GM18873 (cell line): ENCODE data around the gene SEC22C.
A peak's percentile ranks its signal among the peaks of the same experiment; 100 is the strongest.
"Not testable (repeated sequence)": the region's sequence is repeated elsewhere in the genome, so short reads cannot be mapped to it uniquely, and the experiment has no call there.

Experiments used
- ATAC-seq: cut with Tn5 transposase; IDR thresholded peaks from one replicate; pipeline ENCODE4 v1.9.1; 2021; ENCODE audit warnings: mild to moderate bottlenecking, moderate library complexity, moderate number of reproducible peaks; ENCODE audit not compliant: unreplicated experiment, low FRiP score

Gene SEC22C, protein sequence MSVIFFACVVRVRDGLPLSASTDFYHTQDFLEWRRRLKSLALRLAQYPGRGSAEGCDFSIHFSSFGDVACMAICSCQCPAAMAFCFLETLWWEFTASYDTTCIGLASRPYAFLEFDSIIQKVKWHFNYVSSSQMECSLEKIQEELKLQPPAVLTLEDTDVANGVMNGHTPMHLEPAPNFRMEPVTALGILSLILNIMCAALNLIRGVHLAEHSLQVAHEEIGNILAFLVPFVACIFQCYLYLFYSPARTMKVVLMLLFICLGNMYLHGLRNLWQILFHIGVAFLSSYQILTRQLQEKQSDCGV

DNA sequence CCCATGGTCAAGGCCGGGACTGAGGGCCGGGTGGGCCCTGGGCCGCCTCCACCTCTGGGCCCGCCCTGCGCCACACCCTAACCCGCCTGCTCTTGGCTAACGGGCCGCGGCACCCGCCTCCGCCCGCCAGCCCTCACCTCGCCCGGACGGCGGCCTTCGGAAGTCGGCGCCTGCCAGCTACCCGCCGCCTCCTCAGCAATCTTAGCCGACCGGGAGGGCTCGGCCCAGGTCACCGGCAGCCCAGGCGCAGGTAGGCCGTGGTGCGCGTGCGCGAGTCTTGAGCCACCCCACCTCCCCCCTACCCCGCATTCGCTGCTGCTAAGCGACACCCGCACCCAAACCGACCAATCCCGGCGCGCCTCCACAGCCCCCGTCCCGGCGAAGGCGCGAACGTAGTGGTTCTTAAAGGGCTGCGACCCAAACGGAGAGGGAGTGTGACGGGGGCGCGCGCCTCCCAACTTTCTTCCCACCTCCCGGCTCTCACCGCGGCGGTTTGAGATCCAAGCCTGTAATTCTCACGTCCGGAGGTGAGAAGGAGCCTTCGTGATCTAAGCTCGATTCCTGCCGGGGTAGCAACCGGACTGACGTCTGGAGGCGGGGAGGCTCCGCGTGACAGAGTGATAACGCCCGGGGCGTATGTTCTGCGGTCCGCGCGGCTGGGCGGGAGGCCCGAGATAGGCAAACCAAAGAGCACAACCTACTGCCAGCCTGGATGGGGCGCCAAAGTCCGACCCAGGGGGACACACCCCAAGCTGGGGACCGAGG lies at the start of gene SEC22C:
SEC22C (minus strand) TSS at position 259 of the 765 bp plus-strand sequence. CDS start 12,921 bp downstream, outside the sequence.
- peak; percentile 78 for ATAC-seq

DNA sequence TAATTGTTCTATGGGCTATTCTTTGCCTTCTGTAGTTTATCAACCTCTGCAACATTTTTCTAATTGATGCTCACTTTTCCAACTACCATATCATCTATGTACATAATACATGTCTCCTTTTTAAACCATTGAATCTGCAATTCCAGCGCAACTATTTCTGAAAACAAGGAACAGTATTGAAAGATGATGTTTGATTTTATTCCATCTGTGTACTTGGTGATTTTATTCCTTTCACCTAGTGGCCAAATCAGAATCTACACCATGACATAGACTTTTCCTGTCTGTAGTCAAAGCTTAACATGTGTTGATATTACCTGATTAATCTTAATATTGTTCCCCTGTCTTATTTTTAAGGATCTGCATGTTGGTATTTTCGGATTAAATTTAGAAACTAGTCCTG lies 31.7 kb upstream of the SEC22C start:
- ATAC-seq: no peak

DNA sequence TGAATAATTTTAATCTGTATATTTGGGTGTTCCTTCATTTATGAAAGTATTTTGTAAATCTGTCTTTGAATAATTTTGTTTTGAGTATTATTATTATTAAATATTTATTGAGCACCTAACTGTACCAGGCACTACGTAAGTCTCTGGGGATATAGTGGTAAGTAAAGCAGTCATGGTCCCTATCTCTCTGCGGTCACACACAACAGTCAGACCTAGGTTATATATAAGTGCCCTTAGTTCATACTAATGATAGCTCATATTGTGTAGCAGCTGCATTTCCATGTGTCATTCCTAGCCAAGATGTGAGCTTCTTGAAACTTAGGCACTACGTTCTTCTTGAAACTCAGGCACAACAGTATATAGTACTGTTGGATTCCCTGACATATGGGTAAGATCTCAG lies 31.2 kb upstream of the SEC22C start:
- ATAC-seq: peak; percentile 70

DNA sequence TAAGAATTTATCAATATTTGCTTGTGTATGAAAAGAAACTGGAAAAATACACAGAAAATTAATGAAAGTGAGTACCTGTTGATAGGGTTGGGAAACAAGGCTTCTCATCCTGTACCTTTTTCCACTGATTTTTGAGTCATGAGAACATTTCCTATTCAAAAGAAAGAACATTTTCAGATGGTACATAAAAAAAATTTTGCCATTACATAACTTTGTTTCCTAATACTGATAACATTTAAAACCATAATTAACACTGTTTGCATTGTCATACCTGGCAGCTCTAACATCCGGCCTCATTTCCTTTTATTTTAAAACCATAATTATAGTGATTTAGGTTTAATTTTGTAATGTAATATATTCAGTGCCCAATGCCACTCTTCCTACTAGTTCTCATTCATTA lies 30.4 kb upstream of the SEC22C start:
- ATAC-seq: no peak

- ATAC-seq: no peak
Measured at GRCh38 chr3:42610976-42611375, 29.2 kb upstream of the SEC22C start.

DNA sequence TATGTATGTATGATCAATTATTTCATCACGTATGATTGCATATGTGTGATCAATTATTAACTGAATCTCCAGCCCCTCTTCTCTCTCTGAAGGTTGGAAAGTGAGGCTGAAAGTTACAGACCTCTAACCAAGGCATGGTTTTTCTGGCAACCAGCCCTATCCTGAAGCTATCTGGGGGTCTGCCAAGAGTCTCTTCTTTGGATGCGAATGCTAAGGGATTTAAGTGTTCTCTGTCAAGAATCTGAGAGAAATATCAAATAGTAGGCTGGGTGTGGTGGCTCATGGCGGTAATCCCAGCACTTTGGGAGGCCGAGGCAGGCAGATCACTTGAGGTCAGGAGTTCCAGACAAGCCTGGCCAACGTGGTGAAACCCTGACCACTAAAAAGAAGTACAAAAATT lies 26.8 kb upstream of the SEC22C start:
- no peak for ATAC-seq

DNA sequence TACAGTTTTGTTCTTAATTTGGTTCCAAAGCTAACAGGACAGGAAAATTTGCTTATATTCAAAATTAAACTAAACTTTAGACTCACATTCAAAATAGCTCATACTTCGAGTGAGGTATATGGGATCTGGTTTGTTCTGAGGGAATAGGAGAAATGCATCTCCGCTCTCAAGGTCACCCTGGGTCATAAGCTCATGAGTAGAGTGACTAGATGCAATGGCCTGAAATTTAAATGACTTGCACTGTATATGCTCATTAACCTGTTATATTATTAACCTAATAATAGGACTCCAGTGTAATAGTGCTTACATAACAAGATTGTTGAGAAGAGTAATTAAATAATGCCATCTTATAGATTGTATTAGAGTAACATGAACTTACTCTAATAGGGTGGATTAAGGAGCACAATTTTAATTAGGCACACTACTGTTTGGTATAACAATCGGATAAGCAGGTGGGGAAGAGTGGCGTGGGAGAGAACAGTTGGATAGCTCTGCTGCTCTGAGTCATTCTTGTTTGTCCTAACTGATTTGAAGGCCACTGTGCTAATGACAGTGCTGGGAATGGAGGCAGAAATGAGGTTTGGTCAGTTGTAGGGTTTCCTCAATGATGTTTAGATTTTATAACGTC lies 23.9 kb upstream of the SEC22C start:
- no peak for ATAC-seq

- no peak for ATAC-seq
Measured at GRCh38 chr3:42602961-42603360, 21.2 kb upstream of the SEC22C start.

DNA sequence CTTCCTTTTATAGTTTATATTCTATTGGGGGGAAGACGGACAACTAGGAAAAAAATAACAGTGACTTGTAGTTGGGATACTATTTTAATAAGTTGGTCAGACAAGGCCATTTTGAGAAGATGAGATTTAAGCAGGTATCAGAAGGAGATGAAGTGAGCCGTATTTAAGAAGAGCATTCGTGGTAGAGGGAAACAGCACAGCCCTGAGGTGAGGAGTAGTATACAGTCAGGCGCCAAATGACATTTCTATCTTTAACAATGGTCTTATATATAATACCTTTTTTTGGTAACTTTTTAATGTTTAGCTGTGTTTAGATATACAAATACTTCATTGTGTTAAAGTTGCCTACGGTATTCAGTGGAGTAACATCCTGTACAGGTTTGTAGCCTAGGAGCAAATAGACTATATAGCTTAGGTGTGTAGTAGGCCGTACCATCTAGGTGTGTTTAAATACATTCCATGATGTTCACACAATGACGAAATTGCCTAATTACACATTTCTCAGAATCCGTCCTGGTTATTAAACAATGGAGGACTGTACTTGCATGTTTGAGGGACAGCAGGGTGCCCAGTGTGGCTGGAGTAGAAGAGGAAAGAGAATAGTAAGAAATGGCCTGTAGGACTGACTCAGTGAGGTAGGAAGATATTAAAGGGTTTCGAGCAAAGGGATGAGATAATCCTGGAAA lies 20.3 kb upstream of the SEC22C start:
- ATAC-seq: no peak

DNA sequence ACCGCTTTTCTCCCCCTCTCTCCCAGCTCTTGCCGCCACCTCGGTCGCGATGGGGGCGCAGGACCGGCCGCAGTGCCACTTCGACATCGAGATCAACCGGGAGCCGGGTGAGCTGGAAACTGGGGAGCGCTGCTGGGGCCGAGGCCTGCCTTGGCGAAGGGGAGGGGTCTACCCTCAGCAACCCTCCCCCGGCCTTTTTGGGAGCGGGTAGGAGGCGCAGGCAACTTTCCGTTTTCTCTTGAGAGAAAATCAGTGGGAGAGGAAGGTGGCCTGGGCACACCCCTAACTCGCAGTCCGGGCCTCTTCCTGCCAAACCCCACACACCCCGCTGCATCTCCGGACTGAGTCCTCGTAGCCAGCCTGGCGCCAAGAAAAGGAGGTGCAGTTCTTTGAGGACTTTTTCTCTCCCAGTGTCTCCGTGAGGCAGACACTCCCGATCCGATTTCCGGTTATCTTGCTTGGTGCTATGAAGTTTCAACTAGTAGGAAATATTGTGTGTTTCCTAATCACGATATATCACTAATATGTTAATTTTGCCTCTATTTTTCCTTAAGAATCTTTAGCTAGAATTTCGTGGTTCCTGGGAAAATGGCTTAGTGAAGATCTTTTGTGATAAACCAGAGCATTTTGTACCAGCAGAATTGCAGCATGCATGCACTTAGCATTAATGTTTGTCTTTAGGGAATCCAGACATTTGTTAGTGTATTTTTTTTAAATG lies 19.4 kb upstream of the SEC22C start:
- ATAC-seq: peak; percentile 13

GRCh38 chr3:42600111-42600957 lies 18.6 kb upstream of the SEC22C start, which contains the start of gene NKTR:
TSS of gene NKTR (plus strand) at chr3:42600686. CDS start at chr3:42601007, 321 bp downstream.
- ATAC-seq: peak; percentile 76

- ATAC-seq: not testable (repeated sequence)
Measured at GRCh38 chr3:42597098-42597497, 15.3 kb upstream of the SEC22C start.

- no peak for ATAC-seq
Measured at GRCh38 chr3:42595682-42596081, 13.9 kb upstream of the SEC22C start.

DNA sequence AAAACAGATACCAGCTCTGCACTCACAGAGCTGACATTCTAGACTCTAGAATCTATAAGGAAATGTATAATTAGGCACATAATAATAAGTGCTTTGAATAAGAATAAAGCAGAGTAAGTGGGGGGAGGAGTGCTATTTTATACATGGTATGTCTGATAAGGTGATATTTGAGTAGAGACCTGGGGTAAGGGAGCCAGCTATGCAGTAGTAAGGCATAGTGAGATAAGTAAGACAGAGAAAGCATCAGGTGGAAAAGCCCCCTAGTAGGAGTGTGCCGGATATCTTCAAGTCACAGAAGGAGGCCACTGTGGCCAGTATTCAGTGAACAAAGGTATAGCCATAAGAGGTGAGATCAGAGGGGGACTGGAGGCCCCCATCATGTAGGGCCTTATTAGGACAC lies 11.9 kb upstream of the SEC22C start:
- no peak for ATAC-seq

GRCh38 chr3:42591811-42592210 lies 10.0 kb upstream of the SEC22C start:
- no peak for ATAC-seq

DNA sequence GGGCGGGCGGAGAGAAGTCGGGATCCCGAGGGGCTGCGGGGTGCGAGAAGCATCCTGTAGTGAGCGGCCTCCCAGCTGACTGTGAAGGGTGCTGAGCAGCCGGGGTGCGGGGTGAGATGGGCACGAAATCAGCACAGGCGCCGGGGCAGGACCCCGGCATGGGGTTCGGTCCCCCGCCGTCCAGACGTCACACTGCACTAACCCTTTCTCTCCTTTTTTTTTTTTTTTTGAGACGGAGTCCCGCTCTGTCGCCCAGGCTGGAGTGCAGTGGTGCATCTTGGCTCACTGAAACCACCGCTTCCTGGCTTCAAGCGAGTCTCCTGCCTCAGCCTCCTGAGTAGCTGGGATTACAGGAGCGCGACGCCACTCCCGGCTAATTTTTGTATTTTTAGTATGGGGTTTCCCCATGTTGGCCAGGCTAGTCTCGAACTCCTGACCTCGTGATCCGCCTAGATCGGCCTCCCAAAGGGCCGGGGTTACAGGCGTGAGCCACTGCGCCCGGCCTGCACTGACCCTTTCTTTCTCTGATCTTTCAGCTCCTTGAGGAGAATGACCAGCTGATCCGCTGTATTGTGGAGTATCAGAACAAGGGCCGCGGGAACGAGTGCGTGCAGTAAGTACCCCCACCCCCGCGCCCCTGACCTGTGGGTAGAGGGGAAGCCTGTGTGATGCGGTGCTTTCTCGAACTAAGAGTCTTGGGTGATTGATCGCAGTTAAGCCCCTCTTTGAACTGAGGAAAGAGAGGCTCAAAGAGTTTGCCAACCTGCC lies 9.4 kb upstream of the SEC22C start:
- ATAC-seq: no peak

DNA sequence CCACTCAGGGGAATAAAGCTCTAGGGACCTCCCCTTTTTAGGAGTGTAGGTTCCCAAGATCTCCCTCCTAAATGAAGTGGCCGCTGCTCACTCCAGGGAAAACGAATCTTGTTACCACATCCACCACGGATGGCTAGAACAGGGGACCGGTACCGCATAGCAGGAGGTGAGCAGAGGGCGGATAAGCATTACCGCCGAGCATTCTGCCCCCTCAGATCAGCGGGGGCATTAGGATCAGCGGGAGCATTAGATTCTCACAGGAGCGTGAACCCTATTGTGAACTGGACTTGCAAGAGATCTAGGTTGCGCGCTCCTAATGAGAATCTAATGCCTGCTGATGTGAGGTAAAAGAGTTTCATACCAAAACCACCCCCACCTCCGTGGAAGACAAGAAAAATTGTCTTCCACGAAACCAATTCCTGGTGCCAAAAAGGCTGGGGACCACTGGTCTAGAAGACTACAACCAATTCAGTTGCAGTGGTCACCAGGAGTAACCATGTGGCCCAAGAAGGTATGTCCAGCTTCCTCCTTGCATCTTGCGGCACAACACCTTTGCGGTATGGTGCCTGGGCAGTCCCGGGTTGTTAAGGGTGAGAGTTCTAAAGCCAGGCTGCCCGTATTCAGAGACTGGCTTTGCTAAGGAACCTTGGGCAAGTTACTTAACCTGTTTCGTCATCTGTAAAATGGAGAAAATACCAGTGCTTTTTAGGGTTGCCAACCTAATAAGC lies 7.8 kb upstream of the SEC22C start:
- ATAC-seq: no peak

DNA sequence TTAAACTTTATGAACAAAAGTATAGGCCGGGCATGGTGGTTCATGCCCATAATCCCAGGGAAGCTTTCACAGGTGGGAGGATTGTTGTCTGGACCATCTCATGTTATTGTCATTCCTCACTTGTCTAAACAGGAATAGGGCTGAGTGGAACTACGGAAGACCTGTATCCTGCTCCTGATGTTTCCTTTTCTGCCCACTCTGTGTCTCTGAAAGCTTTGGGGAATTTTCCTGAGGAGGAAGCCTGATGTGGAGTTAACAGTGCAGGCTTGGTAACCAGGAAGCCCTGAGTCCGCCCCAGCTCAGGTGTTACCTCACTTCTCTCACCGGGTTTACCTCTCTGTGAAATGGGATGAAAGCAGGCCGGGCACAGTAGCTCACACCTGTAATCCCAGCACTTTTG lies 6.9 kb upstream of the SEC22C start:
- ATAC-seq: no peak
